HEK293 (cell line): ENCODE results near the gene PHACTR3.
A peak's percentile ranks its signal among the peaks of the same experiment; 100 is the strongest.

Experiments used
- FEZF1 ChIP-seq: fragments of 450-650 bp; formaldehyde crosslinking; IDR thresholded peaks from 2 replicates; pipeline ENCODE4 v1.5.1; 2016; ENCODE audit warnings: missing biosample characterization, missing genetic modification characterization
- GLI2 ChIP-seq: fragments of 450-650 bp; formaldehyde crosslinking; IDR thresholded peaks from 2 replicates; pipeline ENCODE4; 2017; ENCODE audit warnings: missing biosample characterization, missing genetic modification characterization, low read depth, borderline replicate concordance
- GLIS2 ChIP-seq: fragments of 450-650 bp; formaldehyde crosslinking; IDR thresholded peaks from 2 replicates; pipeline ENCODE4 v1.5.1; 2016; ENCODE audit warnings: missing biosample characterization, missing genetic modification characterization
- KLF10 ChIP-seq: fragments of 450-650 bp; IDR thresholded peaks from 2 replicates; pipeline ENCODE4 v1.5.1; 2018; ENCODE audit warnings: missing biosample characterization, mild to moderate bottlenecking, missing genetic modification characterization
- KLF16 ChIP-seq: fragments of 450-650 bp; formaldehyde crosslinking; IDR thresholded peaks from 2 replicates; pipeline ENCODE4 v1.5.1; 2017; ENCODE audit warnings: missing biosample characterization, missing genetic modification characterization
- MYNN ChIP-seq: fragments of 450-650 bp; formaldehyde crosslinking; IDR thresholded peaks from 2 replicates; pipeline ENCODE4 v1.5.1; 2016; ENCODE audit warnings: missing biosample characterization, missing genetic modification characterization, borderline replicate concordance
- SALL2 ChIP-seq: fragments of 450-650 bp; formaldehyde crosslinking; IDR thresholded peaks from 2 replicates; pipeline ENCODE4 v1.5.0; 2017; ENCODE audit warnings: missing biosample characterization, mild to moderate bottlenecking, missing genetic modification characterization, borderline replicate concordance
- SCRT2 ChIP-seq: fragments of 450-650 bp; formaldehyde crosslinking; IDR thresholded peaks from 2 replicates; pipeline ENCODE4 v1.5.1; 2016; ENCODE audit warnings: missing biosample characterization, missing genetic modification characterization
- WT1 ChIP-seq: fragments of 450-650 bp; formaldehyde crosslinking; IDR thresholded peaks from 2 replicates; pipeline ENCODE4 v1.5.1; 2016; ENCODE audit warnings: missing biosample characterization, missing genetic modification characterization
- YY2 ChIP-seq: fragments of 450-650 bp; formaldehyde crosslinking; IDR thresholded peaks from 2 replicates; pipeline ENCODE4 v1.5.1; 2016; ENCODE audit warnings: missing biosample characterization, missing genetic modification characterization
- ZBTB17 ChIP-seq: fragments of 450-650 bp; formaldehyde crosslinking; IDR thresholded peaks from 2 replicates; pipeline ENCODE4 v1.5.1; 2016; ENCODE audit warnings: missing biosample characterization, missing genetic modification characterization
- ZEB2 ChIP-seq: fragments of 450-650 bp; formaldehyde crosslinking; IDR thresholded peaks from 2 replicates; pipeline ENCODE4 v1.5.1; 2016; ENCODE audit warnings: missing biosample characterization, missing genetic modification characterization
- ZFHX2 ChIP-seq: fragments of 450-650 bp; formaldehyde crosslinking; conservative IDR thresholded peaks from 2 replicates; pipeline ENCODE4 v1.5.1; 2016; ENCODE audit warnings: missing biosample characterization, missing genetic modification characterization
- ZFP69B ChIP-seq: fragments of 450-650 bp; formaldehyde crosslinking; IDR thresholded peaks from 2 replicates; pipeline ENCODE4 v1.5.1; 2016; ENCODE audit warnings: missing biosample characterization, missing genetic modification characterization
- ZNF169 ChIP-seq: fragments of 450-650 bp; formaldehyde crosslinking; IDR thresholded peaks from 2 replicates; pipeline ENCODE4 v1.5.1; 2016; ENCODE audit warnings: missing biosample characterization, missing genetic modification characterization
- ZNF211 ChIP-seq: fragments of 450-650 bp; formaldehyde crosslinking; IDR thresholded peaks from 2 replicates; pipeline ENCODE4 v1.5.1; 2016; ENCODE audit warnings: low read depth, missing biosample characterization, missing genetic modification characterization
- ZNF335 ChIP-seq: fragments of 450-650 bp; formaldehyde crosslinking; conservative IDR thresholded peaks from 2 replicates; pipeline ENCODE4 v1.5.1; 2016; ENCODE audit warnings: missing biosample characterization, missing genetic modification characterization
- ZNF341 ChIP-seq: fragments of 450-650 bp; formaldehyde crosslinking; IDR thresholded peaks from 2 replicates; pipeline ENCODE4; 2016; ENCODE audit warnings: low read depth, missing biosample characterization, missing genetic modification characterization
- ZNF350 ChIP-seq: fragments of 450-650 bp; formaldehyde crosslinking; IDR thresholded peaks from 2 replicates; pipeline ENCODE4 v1.5.0; 2017; ENCODE audit warnings: missing biosample characterization, mild to moderate bottlenecking, missing genetic modification characterization
- ZNF366 ChIP-seq: fragments of 450-650 bp; formaldehyde crosslinking; conservative IDR thresholded peaks from 2 replicates; pipeline ENCODE4 v1.5.1; 2016; ENCODE audit warnings: missing biosample characterization, missing genetic modification characterization
- ZNF48 ChIP-seq: fragments of 450-650 bp; formaldehyde crosslinking; IDR thresholded peaks from 2 replicates; pipeline ENCODE4 v1.5.1; 2016; ENCODE audit warnings: missing biosample characterization, missing genetic modification characterization
- ZNF510 ChIP-seq: fragments of 450-650 bp; formaldehyde crosslinking; IDR thresholded peaks from 2 replicates; pipeline ENCODE4 v1.5.1; 2018; ENCODE audit warnings: mild to moderate bottlenecking, missing genetic modification characterization, missing biosample characterization; ENCODE audit not compliant: insufficient replicate concordance
- ZNF521 ChIP-seq: fragments of 450-650 bp; formaldehyde crosslinking; IDR thresholded peaks from 2 replicates; pipeline ENCODE4 v1.5.1; 2017; ENCODE audit warnings: missing biosample characterization, mild to moderate bottlenecking, missing genetic modification characterization
- ZNF530 ChIP-seq: fragments of 450-650 bp; formaldehyde crosslinking; IDR thresholded peaks from 2 replicates; pipeline ENCODE4 v1.5.1; 2016; ENCODE audit warnings: low read depth, missing biosample characterization, missing genetic modification characterization
- ZNF549 ChIP-seq: fragments of 450-650 bp; IDR thresholded peaks from 2 replicates; pipeline ENCODE4 v1.5.1; 2018; ENCODE audit warnings: missing biosample characterization, missing genetic modification characterization, mild to moderate bottlenecking, inconsistent platforms, moderate library complexity
- ZNF621 ChIP-seq: fragments of 450-650 bp; formaldehyde crosslinking; IDR thresholded peaks from 2 replicates; pipeline ENCODE4 v1.5.1; 2017; ENCODE audit warnings: missing biosample characterization, missing genetic modification characterization
- ZNF626 ChIP-seq: fragments of 450-650 bp; sonication (Bioruptor Pico); formaldehyde crosslinking; IDR thresholded peaks from 2 replicates; pipeline ENCODE4 v1.5.1; 2018; ENCODE audit warnings: missing biosample characterization, missing genetic modification characterization, inconsistent platforms
- ZNF654 ChIP-seq: fragments of 450-650 bp; formaldehyde crosslinking; IDR thresholded peaks from 2 replicates; pipeline ENCODE4 v1.5.1; 2016; ENCODE audit warnings: low read depth, missing biosample characterization, missing genetic modification characterization
- ZNF747 ChIP-seq: fragments of 450-650 bp; formaldehyde crosslinking; IDR thresholded peaks from 2 replicates; pipeline ENCODE4 v1.5.1; 2016; ENCODE audit warnings: missing biosample characterization, missing genetic modification characterization
- ZNF777 ChIP-seq: fragments of 450-650 bp; formaldehyde crosslinking; IDR thresholded peaks from 2 replicates; pipeline ENCODE4 v1.5.1; 2017; ENCODE audit warnings: missing biosample characterization, missing genetic modification characterization, borderline replicate concordance
- ZNF837 ChIP-seq: fragments of 450-650 bp; formaldehyde crosslinking; IDR thresholded peaks from 2 replicates; pipeline ENCODE4 v1.5.1; 2016; ENCODE audit warnings: missing biosample characterization, missing genetic modification characterization
- TF ChIP-seq, protein P1 (sequence below): fragments of 450-650 bp; formaldehyde crosslinking; IDR thresholded peaks from 2 replicates; pipeline ENCODE4 v1.5.1; 2017; ENCODE audit warnings: missing biosample characterization, missing genetic modification characterization
- TF ChIP-seq, protein P2 (sequence below): fragments of 450-650 bp; formaldehyde crosslinking; IDR thresholded peaks from 2 replicates; pipeline ENCODE4 v1.5.1; 2016; ENCODE audit warnings: missing biosample characterization, missing genetic modification characterization, borderline replicate concordance

PHACTR3 gene

DNA sequence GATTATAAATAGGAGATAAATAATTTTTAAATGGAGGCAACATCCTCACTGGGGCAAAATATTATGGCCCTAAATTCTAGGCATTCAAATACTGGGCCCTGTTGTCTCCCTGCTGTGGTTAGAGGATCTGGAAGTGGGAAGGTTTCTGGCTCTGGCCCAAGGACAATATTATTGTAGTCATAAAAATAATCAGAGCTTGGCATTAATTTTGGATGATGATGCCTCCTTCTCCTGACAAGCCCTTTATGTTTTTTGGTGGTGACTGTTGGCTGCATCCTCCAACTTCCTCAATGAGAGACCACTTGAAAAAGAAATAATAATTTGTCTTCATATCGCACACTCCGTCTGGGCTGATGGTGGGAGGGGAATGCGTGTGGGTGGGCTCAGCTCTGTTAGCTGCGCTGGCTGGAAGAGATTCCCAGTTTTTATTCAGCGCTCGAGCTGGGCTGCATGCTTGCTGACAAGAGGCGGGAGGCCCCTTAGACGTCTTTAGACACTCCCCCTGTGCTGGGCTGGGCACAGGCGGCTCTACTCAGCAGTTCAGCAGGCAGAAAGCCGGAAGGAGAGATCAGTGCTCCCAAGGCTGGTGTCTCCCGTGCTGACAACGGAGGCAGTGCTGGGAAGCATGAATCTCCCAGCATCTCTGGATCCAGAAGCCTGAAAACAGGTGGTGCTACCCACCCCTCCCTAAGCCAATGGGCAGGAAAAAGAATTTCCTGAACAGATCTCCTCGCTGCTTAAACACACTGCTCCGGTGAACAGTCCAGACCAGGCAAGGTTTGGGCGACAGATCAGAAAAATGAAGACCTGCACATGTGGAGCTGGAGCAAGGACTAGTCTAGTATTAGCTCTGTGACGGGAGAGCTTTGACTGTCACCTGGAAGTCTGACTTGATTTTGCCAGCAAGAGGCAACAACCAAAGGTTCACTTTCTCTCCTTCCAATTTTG is 231.4 kb downstream of the PHACTR3 start (continued):
- TF ChIP-seq ZNF335 (tag by site-specific recombination) (peak; percentile 80), ZNF530 (tag by site-specific recombination) (no peak), ZBTB17 (tag by site-specific recombination) (peak; percentile 90), ZNF626 (tag by site-specific recombination) (no peak), ZFHX2 (tag by site-specific recombination) (peak; percentile 95), FEZF1 (tag by site-specific recombination) (peak; percentile 49), ZNF777 (no peak), SCRT2 (tag by site-specific recombination) (no peak), ZNF654 (no peak; the same call in 1 of the 2 replicates), GLIS2 (tag by site-specific recombination) (peak; percentile 53), ZNF521 (tag by site-specific recombination) (no peak), ZNF837 (no peak), GLI2 (tag by site-specific recombination) (peak; percentile 65; the same call in 1 of the 2 replicates), ZNF621 (no peak), ZNF169 (tag by site-specific recombination) (no peak), MYNN (no peak), ZNF211 (no peak), ZNF341 (tag by site-specific recombination) (peak; percentile 76), ZEB2 (0 out of 2 replicates have a peak, but pooled peaks have one; percentile 76), ZNF510 (tag by site-specific recombination) (no peak), KLF10 (tag by site-specific recombination) (peak; percentile 76), ZNF747 (tag by site-specific recombination) (no peak), ZNF549 (tag by site-specific recombination) (no peak), ZNF48 (tag by site-specific recombination) (no peak), ZNF366 (tag by site-specific recombination) (peak; percentile 76), ZFP69B (tag by site-specific recombination) (0 out of 2 replicates have a peak, but pooled peaks have one; percentile 11), SALL2 (tag by site-specific recombination) (no peak), ZNF350 (tag by site-specific recombination) (no peak), WT1 (tag by site-specific recombination) (peak; percentile 84), YY2 (tag by site-specific recombination) (no peak), KLF16 (0 out of 2 replicates have a peak, but pooled peaks have one; percentile 35)
- TF ChIP-seq, protein P1, sequence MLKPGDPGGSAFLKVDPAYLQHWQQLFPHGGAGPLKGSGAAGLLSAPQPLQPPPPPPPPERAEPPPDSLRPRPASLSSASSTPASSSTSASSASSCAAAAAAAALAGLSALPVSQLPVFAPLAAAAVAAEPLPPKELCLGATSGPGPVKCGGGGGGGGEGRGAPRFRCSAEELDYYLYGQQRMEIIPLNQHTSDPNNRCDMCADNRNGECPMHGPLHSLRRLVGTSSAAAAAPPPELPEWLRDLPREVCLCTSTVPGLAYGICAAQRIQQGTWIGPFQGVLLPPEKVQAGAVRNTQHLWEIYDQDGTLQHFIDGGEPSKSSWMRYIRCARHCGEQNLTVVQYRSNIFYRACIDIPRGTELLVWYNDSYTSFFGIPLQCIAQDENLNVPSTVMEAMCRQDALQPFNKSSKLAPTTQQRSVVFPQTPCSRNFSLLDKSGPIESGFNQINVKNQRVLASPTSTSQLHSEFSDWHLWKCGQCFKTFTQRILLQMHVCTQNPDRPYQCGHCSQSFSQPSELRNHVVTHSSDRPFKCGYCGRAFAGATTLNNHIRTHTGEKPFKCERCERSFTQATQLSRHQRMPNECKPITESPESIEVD (tag by site-specific recombination): peak; percentile 85
- TF ChIP-seq, protein P2, sequence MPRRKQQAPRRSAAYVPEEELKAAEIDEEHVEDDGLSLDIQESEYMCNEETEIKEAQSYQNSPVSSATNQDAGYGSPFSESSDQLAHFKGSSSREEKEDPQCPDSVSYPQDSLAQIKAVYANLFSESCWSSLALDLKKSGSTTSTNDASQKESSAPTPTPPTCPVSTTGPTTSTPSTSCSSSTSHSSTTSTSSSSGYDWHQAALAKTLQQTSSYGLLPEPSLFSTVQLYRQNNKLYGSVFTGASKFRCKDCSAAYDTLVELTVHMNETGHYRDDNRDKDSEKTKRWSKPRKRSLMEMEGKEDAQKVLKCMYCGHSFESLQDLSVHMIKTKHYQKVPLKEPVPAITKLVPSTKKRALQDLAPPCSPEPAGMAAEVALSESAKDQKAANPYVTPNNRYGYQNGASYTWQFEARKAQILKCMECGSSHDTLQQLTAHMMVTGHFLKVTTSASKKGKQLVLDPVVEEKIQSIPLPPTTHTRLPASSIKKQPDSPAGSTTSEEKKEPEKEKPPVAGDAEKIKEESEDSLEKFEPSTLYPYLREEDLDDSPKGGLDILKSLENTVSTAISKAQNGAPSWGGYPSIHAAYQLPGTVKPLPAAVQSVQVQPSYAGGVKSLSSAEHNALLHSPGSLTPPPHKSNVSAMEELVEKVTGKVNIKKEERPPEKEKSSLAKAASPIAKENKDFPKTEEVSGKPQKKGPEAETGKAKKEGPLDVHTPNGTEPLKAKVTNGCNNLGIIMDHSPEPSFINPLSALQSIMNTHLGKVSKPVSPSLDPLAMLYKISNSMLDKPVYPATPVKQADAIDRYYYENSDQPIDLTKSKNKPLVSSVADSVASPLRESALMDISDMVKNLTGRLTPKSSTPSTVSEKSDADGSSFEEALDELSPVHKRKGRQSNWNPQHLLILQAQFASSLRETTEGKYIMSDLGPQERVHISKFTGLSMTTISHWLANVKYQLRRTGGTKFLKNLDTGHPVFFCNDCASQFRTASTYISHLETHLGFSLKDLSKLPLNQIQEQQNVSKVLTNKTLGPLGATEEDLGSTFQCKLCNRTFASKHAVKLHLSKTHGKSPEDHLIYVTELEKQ: peak; percentile 55; the same call in 1 of the 2 replicates
